MCF 10A (cell line): Measurements from ENCODE around the gene ARHGAP45. TPM values are rescaled to one million over a fixed set of nuclear protein-coding genes. Genes with fewer than 3 reads are reported as not detected.

Source experiments
- BruUV-seq: library from RNA; stranded (reverse); fragments of 400-500 nt; replicated peaks from 2 replicates; lab custom pipeline; 2021; lab: Mats Ljungman, UMichigan
- CTCF ChIA-PET: fragments of 300-600 bp; sonication (Branson Sonifier 250); formaldehyde crosslinking; extraction: SDS; loops from one replicate; lab custom pipeline; 2021; ENCODE audit warnings: antibody characterized with exemption, inconsistent platforms; lab: Yijun Ruan, JAX
- POLR2A ChIA-PET: fragments of 300-600, 350-650 bp; sonication (Branson Sonifier 250); formaldehyde crosslinking; extraction: SDS; loops from one replicate; lab custom pipeline; 2020; ENCODE audit warnings: antibody characterized with exemption, inconsistent platforms; lab: Yijun Ruan, JAX
- DNase-seq: peaks from one replicate; pipeline ENCODE4 v3.0.0-alpha.2; 2018; ENCODE audit not compliant: unreplicated experiment
- H3K27ac Mint-ChIP-seq: one replicate; pipeline ENCODE4 v1.8.0; 2022; ENCODE audit warnings: mild to moderate bottlenecking, low read depth, mixed read lengths; ENCODE audit not compliant: unreplicated experiment
- H3K27me3 Mint-ChIP-seq: one replicate; pipeline ENCODE4 v1.8.0; 2022; ENCODE audit warnings: mixed read lengths; ENCODE audit not compliant: insufficient read depth, unreplicated experiment
- H3K36me3 Mint-ChIP-seq: one replicate; pipeline ENCODE4 v1.8.0; 2022; ENCODE audit warnings: mild to moderate bottlenecking, moderate library complexity, mixed read lengths; ENCODE audit not compliant: insufficient read depth, unreplicated experiment
- H3K4me1 Mint-ChIP-seq: one replicate; pipeline ENCODE4 v1.8.0; 2022; ENCODE audit warnings: mixed read lengths; ENCODE audit not compliant: insufficient read depth, unreplicated experiment
- H3K4me3 Mint-ChIP-seq: one replicate; pipeline ENCODE4 v1.8.0; 2022; ENCODE audit warnings: mild to moderate bottlenecking, moderate library complexity, mixed read lengths; ENCODE audit not compliant: unreplicated experiment
- H3K9me3 Mint-ChIP-seq: one replicate; pipeline ENCODE4 v1.8.0; 2022; ENCODE audit warnings: mixed read lengths; ENCODE audit not compliant: unreplicated experiment
- CTCF ChIP-seq: fragments of 200-600 bp; IDR thresholded peaks from one replicate; pipeline ENCODE4 v1.8.0; 2022; ENCODE audit warnings: antibody characterized with exemption, mild to moderate bottlenecking; ENCODE audit not compliant: unreplicated experiment
- intact Hi-C: fragments of 100-400 bp; cut with micrococcal nuclease; formaldehyde crosslinking; loops from 2 replicates; pipeline ENCODE4 v1.14.1; 2022
- total RNA-seq: library from RNA; stranded (reverse); gene quantifications from 2 replicates; pipeline ENCODE4 v1.2.3, GENCODE V29; 2022

The ARHGAP45 gene
- total RNA-seq, 1 experiment from 2014 or later: 15.3 TPM

DNA sequence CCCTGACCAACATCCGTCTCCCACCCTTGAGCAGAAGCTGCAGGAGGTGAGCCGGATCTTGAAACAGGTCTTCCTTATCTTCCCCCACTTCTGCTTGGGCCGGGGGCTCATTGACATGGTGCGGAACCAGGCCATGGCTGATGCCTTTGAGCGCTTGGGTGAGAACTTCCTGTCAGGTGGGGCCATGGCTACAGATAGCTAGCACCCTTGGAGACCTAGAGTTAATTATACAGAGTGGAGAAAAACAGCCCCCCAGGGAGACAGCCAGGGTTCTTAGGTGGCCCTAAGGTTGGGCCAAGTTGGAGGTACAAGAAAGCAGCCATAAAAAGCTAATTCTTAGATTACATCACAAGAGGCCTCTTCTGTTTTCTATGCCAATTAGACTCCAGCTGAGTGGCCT lies 8.9 kb upstream of the ARHGAP45 start:
- no peaks in the 10 kb centered on the region for H3K36me3 Mint-ChIP-seq
- H3K4me1 Mint-ChIP-seq: no peaks in the 10 kb centered on the region
- no peaks in the 10 kb centered on the region for H3K27me3 Mint-ChIP-seq
- no peak for DNase-seq
- BruUV-seq: no TSS peak
- H3K9me3 Mint-ChIP-seq: no peaks in the 10 kb centered on the region
- ChIA-PET POLR2A (interaction anchor here (0.7 kb wide), 1 partner anchor 32 kb away, joined by 3 read pairs; the partner anchor contains the start of gene CNN2), CTCF (interaction anchor here (0.6 to 1.5 kb wide), 8 partner anchors 14 to 204 kb away, joined by 3 to 11 read pairs (median 4); no protein-coding TSS in a partner anchor)
- intact Hi-C loops: loop anchor here (5.0 kb wide), 1 partner anchor 134 kb away; no protein-coding TSS in a partner anchor
- TF ChIP-seq CTCF: no peak
- H3K4me3 Mint-ChIP-seq: no peak overlapping the region
- no peak overlapping the region for H3K27ac Mint-ChIP-seq

- Mint-ChIP-seq H3K4me3 (no peak overlapping the region), H3K36me3 (no peaks in the 10 kb centered on the region), H3K27ac (no peak overlapping the region), H3K27me3 (no peaks in the 10 kb centered on the region), H3K9me3 (no peaks in the 10 kb centered on the region), H3K4me1 (peaks cover 10% of the 10 kb centered on the region)
- DNase-seq: no peak
- ChIA-PET CTCF (interaction anchor here (0.6 to 0.9 kb wide), 4 partner anchors 26 to 282 kb away, joined by 3 read pairs; no protein-coding TSS in a partner anchor), POLR2A (no interaction called here)
- intact Hi-C loops: no loop called here
- no peak for TF ChIP-seq CTCF
- BruUV-seq: no TSS peak
Observed at GRCh38 chr19:1060689-1061088, 6.3 kb upstream of the ARHGAP45 start.

- DNase-seq: no peak
- Mint-ChIP-seq H3K4me1 (peaks cover 15% of the 10 kb centered on the region), H3K9me3 (no peaks in the 10 kb centered on the region), H3K27ac (no peak overlapping the region), H3K27me3 (no peaks in the 10 kb centered on the region), H3K4me3 (no peak overlapping the region), H3K36me3 (no peaks in the 10 kb centered on the region)
- ChIA-PET POLR2A (no interaction called here), CTCF (no interaction called here)
- BruUV-seq: no TSS peak
- intact Hi-C loops: no loop called here
- TF ChIP-seq CTCF: no peak
Observed at GRCh38 chr19:1061987-1062386, 5.0 kb upstream of the ARHGAP45 start.

- no peak for DNase-seq
- Mint-ChIP-seq H3K9me3 (no peaks in the 10 kb centered on the region), H3K4me3 (no peak overlapping the region), H3K4me1 (peaks cover 15% of the 10 kb centered on the region), H3K36me3 (no peaks in the 10 kb centered on the region), H3K27ac (no peak overlapping the region), H3K27me3 (no peaks in the 10 kb centered on the region)
- TF ChIP-seq CTCF: no peak
- POLR2A ChIA-PET: no interaction called here
- intact Hi-C loops: no loop called here
- BruUV-seq: no TSS peak
- CTCF ChIA-PET: no interaction called here
Observed at GRCh38 chr19:1062387-1063029, 4.5 kb upstream of the ARHGAP45 start.
